Kidney capillary endothelial cell (primary cell): Measurements from ENCODE around the gene CNR2.
"Not testable (repeated sequence)": the region's sequence is repeated elsewhere in the genome, so short reads cannot be mapped to it uniquely, and the experiment has no call there.

Experiments
- DNase-seq: peaks from one replicate; pipeline ENCODE4 v3.0.0-alpha.2; 2018; ENCODE audit warnings: low spot score

CNR2 gene

GRCh38 chr1:23913212-23913880 lies at the start of gene CNR2:
CNR2 (minus strand) TSS chr1:23913362; CDS start chr1:23875617, 37,745 bp downstream.
- no peak for DNase-seq

DNA sequence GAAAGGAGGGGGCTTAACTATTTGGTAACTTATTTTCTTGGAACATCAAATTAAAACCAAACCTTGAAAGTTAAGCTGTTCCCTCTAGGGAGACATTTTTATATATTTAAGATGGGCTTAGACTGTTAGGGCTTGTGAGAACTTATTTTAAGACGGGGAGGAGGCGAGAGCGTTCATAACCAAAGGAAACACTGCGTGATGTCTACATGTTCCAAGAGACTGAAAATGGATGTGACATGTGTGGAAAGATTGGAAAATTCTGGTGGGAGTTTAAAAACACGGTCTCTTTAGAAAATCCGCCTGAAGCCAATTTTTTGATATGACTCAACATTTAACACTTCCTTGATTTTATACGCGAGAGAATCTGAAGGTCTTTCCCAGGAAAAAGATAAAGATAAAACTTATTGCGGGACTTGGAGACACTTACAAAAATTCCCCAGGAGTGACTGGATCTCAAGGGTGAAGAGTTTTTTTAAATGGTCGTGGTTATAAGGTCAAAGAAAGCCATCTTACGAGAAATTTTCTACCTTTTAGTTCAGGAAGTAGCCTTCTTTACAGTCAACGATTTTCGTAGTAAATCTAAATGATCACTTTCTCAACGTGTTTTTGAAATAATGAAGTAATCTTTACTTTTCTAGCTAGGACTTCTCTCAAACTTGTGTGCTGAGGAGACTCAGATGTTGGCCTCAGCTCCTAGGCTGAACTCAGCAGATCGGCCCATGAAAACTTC lies 47.3 kb upstream of the CNR2 start:
- no peak for DNase-seq

DNA sequence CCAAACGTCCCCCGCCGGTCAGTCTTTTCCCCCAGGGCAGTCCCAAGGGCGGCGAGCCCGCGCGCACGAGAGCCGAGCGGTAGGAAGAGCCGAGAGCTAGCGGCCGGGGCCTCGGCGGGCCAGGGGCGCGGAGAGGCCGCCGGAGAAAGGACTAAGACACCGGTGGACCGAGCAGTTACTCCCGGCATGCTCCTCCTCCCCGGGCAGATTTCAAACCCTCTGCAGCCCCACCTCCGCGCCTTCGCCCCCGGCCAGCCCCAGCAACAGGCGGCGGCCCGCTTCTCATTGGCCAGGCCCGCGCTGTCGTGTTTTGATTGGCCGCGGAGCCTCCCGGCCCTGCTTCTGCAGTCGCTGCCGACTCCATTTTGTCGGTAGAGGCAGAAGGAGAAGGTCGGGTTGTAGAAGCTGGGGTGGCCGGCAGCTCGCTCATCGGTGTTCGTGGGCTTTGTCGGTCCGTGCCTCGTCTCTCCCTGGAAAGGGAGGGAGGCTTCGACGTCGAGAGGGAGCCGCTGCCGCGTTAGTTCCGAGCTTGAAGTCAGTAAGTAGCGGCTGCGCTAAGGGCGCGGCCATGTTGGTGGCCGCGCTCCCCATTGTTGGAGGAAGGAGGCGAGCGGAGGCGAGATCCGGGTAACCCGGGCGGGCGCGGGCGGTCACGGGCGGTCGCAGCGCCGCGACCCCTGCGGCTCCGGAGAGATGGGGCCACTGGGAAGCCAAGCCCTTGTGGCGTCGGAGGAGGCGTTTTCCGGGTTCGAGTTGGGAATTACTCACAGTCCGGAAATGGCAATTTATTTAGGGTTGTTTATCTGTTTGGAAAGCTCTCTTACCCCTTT lies 46.5 kb upstream of the CNR2 start, which contains the start of gene PNRC2:
Gene PNRC2 (plus strand): TSS at position 368 of the 830 bp plus-strand sequence. CDS start 1,630 bp downstream, outside the sequence.
- peak; percentile 84 for DNase-seq

DNA sequence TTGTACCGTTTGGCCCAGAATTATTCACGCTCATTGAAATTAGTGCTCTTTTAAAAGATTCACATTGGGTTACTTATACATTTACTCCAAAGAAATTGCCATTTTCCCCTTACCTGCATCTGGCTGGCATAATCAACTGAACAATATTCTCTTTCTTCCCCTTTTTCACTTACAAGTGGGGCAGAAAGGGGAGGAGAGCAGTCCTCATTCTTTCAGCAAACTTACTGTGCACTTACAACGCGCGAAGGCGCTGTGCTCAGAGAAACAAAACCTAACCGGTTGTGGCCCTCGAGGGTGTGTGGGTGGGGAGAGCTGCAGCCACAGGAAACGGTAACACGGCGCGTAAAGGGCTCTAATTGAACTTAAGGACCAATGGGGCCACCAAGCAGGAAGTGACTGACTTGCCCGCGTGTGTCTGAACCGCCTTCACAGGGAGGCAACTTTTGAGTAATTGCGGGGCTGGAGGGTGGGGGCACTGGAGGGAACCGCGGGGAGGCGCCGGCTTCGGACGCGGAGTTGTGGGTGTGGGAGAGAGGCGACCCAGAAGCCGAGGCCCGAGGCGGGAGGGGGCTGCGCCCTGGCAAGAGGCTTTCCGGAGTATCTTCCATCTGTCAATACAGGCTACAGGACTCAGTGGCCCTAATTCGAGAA lies 45.8 kb upstream of the CNR2 start:
- DNase-seq, result peak; percentile 92

DNA sequence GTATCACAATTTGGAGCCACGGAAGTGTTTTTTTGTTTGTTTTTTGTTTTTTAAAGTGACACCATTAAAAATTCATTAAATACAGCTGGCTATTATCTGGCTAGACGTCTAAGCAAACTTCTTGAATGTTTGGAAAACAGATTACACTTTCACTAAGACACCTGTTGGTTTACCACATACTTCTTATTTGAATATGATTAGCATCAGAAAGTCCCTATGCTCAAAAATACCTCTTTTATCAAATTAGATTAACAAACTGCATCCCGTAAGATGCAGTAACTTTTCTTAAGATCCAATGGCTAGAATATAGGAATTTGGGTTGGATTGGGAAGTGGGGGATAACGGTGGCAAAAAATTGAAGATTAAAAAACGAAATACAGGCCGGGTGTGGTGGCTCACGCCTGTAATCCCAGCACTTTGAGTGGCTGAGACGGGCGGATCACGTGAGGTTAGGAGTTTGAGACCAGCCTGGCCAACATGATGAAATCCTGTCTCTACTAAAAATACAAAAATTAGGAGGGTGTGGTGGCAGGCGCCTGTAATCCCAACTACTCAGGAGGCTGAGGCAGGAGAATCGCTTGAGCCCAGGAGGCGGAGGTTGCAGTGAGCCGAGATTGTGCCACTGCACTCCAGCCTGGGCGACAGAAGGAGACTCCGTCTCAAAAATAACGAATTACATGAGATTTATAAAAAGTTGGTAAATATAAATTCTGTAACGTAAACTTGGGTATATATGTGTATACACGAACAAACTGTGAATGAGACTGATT lies 45.1 kb upstream of the CNR2 start:
- not testable (repeated sequence) for DNase-seq

DNA sequence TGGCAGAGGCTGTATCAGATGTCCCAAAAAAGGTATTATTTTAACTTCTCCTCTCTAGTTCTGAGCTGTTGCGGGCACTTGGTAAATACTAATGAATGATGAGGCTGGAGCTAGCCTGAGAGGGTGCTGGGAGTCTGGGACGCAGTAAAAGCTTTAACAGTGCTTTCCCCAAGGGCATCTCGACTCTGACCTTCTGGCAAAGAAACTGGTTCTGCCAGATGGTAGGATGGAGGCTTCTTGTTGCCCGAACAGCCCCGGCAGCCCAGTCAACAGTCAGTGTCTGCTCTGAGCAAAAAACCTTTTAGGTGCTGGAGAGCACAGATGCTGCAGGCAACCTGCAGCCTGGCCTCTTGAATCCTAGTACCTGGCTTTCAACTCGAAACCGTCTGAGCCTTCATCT lies 43.9 kb upstream of the CNR2 start:
- no peak for DNase-seq

GRCh38 chr1:23953020-23953419 lies 39.9 kb upstream of the CNR2 start:
- DNase-seq, result no peak

DNA sequence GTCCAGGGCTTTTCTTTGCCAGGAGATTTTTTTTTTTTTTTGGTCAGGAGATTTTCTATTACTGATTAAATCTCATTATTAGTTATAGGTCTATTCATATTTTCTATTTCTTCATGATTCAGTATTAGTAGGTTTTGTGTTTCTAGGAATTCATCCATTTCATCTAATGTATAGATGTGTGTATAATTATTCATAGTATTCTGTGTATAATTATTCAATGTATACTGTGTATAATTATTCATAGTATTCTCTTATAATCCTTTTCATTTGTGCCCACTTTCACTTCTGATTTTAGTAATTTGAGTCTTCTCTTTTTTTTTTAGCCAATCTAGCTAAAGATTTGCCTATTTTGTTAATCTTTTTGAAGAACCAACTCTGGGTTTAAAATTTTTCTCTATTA lies 34.2 kb upstream of the CNR2 start:
- DNase-seq, result no peak

DNA sequence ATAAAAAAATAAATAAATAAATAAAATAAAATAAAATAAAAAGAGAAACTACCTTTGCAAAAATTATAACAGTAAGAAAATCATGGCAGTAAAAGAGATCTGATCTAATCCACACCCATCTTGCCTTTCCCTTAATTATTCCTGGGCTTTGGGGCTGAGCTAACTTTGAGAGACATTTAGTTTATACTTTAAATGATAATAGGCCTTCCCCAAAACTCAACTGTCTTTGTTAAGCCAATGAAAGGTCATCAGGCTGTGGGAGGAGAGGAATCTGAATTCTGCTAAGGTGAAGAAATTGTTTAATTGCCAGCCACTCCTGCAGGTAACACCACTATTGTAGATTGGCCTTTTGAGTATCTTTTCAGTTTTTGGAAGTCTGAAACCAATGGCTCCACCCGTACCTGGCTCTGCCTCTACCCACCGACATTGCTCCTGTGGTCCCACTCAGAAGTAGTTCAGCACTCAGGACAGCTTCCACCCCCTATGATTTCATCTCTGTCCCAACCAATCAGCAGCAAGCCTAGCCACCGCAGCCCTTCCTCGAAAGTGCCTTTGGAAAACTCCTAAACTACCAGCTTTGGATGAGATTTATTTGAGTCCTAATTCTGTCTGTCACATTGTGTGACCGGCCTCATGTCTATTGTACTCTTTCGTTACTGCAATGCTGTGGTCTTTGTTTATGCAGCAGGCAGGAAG lies 23.5 kb upstream of the CNR2 start:
- no peak for DNase-seq

DNA sequence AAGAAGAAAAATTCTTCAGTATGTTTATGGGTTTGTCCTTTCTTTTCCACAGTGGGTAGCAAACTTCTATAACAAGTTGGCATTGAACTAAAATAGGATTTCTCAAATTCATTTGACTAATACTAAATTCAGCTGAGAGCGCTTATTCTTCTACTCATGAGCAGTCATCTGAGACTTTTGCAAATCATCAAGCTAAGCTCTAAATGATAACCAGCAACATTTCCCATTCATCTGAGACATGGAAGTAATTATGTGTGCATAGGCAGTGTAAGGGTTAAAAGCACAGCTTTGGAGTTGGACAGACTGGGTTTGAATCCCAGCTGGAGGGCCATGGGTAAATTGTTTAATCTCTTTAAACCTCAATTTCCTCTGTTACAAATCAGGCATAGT lies 18.3 kb upstream of the CNR2 start:
- DNase-seq, result no peak

DNA sequence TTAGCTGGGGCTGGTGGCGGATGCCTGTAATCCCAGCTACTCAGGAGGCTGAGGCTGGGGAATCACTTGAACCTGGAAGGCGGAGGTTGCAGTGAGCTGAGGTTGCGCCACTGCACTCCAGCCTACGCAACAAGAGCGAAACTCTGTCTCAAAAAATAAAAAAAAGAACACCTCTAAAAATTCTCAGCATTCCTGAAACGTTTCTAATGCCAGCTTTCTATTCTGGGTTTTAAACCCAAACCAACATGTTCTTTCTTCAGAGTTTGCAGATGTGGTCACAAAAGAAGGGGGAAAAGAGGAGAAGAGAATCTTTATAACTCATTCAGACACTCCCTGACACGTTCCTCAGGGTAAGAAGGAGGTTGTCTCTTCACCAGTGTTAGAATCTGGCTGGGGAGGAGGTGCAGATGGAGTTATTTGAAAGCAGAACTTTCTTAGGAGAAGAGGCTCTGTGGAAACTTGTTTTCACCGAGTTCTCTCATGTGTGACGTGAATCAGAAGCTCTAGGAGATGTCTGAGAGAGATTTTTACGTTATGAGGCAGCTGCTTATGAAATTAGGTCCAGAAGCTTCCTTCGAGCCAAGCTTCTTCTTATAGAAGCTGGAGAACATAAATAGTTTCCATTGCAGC lies 17.8 kb upstream of the CNR2 start:
- no peak for DNase-seq

GRCh38 chr1:23930270-23930669 lies 17.1 kb upstream of the CNR2 start:
- DNase-seq, result no peak

DNA sequence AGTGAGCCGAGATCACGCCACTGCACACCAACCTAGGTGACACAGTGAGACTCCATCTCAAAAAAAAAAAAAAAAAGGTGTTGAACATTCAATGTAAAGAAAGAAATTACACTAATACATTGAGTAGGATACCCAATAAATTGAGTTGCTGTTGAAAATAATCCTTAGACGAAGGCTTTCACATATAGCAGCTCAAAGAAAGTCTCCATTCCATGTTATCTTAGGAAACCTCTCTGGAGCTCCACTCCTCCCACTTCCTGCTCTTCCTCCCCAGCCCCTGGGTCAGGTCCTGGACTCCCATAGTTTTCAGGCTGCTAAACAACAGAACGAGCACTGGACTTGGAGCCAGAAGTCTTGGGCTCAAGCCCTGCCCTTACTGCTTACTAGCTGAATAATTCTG lies 15.6 kb upstream of the CNR2 start:
- DNase-seq, result no peak

- DNase-seq, result no peak
Observed at GRCh38 chr1:23927097-23927496, 13.9 kb upstream of the CNR2 start.

DNA sequence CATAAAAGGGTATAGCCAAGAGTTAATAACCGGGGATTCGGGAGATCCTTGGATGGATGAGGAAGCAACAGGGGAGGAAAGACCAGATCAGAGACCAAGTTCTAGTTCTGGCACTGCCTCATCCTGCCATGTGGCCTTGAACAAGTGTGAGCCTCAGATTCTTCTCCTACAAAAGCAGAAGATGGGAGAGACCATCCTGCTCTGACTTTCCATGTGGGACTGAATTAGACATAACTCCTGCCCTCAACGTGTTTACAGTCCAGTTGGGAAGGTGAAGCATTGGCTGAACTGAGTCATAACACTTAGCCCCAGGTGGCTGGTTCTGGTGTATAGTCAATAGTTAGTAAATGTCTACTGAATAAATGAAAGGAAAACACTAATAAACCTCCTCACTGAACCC lies 12.1 kb upstream of the CNR2 start:
- DNase-seq, result no peak

- no peak for DNase-seq
Observed at GRCh38 chr1:23924601-23925000, 11.4 kb upstream of the CNR2 start.

DNA sequence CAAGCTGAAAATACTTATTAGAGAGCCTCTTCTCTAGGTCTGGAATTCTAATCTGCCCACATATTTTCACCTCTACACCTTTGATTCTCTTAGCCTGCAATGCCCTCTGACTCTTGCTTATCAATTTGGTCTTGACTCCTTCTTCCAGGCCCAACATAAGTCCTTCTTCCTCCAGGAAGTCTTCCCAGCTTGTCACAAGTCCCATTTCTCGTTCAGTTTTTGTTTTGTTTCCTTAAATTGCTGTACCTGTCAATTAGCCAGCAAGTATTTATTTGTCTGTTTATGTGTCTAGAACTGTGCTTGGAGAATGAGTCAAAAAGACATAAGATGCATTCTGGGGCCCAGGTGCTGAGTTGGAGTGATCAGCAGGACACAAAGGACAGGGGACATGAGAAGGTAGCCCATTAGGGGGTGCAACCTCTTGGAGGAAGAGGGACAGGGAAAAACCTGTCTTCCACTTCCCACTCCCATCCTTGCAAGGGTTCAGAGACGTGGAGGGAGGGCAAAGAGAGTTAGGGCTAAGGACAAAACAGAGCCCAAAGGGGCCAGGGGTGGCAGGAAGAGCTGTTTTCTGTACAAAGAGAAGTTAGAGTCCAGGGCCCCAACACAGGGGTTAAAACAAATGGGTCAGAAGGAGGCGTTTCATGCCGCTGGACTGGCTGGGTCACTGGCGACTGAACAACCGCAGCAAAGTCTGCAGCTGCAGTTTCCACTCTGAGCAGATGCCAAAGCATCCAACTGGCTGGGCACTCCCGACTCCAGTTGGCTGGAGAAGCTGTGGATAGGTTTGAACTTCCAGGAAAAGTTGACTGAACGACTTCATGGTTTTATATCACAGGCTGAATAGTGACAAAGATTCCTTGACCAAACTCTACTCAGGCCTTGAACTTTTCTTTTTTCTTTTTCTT lies 10.7 kb upstream of the CNR2 start:
- DNase-seq, result no peak

GRCh38 chr1:23922321-23922943 lies 9.3 kb upstream of the CNR2 start:
- no peak for DNase-seq
